Fibroblast of skin of abdomen (primary cell): ENCODE results near the gene AARSD1.
"Not testable (repeated sequence)": the region's sequence is repeated elsewhere in the genome, so short reads cannot be mapped to it uniquely, and the experiment has no call there.

Experiments used
- DNase-seq: peaks from one replicate; pipeline ENCODE4 v3.0.0-alpha.2; 2013

The AARSD1 gene

DNA sequence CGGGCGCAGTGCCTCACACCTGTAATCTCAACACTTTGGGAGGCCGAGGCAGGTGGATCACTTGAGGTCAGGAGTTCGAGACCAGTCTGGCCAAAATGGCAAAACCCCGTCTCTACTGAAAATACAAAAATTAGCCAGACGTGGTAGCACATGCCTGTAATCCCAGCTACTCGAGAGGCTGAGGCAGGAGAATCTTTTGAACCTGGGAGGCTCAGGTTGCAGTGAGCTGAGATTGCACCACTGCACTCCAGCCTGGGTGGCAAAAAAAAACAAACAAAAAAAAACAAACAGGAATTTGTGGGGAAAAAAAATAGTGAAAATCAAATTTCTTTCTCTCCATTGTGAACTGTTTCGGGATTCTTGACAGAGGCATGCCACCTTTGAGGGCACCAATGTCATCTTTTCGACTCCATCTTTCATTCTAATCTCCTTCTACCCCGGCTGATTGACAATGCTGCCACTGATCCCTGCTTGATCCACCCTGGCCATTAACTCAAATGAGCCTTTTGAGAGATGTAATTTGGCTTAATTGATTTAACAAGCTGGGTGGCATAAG, 44.7 kb downstream of the AARSD1 start:
- DNase-seq = not testable (repeated sequence)

DNA sequence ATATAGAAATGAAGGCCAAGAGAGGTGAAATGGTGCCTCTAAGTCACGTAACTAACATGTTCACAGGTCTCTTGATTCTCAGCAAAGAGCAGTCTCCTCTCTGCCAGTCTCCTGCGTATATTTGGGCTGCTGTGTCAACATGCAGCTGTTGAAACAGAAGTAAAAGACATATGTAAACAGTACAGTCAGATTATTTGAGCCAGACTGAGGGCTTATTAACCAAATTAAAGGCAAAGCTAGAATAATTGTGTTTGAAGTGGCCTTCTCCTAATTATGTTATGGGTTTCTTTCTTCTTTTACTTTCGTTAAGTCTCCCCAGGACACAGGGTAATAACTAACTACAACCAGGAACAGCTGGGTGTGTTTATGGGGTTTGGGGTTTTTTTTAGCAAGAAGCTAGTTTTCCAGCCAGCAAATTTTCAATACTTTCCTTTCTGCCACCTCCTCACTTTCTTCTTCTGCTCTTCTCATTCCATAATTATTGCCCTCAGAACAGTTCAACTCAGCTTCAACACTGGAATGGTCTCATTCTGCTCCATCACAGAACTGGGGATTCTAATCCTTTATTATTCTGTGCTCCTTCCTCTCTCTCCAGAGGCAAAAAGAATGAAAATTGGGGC, 45.2 kb downstream of the AARSD1 start:
- no peak for DNase-seq

DNA sequence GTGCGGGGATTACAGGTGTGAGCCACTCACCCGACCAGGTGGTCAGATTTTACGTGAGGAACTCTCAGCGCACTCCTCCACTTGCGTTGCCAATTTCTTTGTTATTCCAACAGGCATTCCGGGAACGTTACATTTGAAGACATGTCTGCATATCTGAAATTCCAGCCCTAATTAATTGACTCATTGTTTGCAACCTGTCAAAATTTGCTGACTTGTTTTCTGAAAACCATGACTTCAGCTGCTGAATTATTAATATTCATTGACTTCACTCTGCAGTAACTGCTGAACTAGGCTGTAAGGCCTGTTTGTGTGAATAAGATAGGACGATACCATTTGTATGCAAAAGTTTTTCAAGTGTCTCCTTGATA, 47.0 kb downstream of the AARSD1 start:
- DNase-seq = peak; percentile 10

DNA sequence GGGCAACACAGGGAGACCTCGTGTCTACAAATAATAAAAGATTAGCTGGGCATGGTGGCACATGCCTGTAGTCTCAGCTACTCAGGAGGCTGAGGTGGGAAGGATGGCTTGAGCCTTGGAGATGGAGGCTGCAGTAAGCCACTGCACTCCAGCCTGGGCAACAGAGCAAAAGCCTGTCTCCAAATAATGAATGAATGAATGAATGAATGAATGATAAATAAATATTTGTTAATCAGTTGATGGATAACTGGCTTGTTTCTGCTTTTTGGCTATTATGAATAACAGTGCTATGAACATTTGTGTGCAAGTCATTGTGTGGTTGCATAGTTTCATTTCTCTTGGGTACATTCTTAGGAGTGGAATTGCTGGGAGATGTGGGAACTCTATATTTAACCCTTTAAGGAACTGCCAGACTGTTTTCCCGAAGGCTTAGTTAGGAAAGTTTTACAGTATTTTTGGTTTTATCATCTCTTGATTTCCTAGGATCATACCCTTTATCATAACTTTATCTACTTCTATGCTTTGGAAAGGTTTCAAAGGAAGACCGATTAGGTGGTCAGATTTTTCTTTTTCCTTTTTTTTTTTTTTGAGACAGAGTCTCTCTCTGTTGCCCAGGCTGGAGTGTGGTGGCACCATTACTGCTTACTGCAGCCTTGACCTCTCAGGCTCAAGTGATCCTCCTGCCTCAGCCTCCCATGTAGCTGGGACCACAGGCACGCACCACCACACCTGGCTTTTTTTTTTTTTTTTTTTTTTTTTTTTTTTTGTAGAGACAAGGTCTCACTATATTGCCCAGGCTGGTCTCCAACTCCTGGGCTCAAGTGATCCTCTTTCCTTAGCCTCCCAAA, 47.6 kb downstream of the AARSD1 start:
- DNase-seq = not testable (repeated sequence)

DNA sequence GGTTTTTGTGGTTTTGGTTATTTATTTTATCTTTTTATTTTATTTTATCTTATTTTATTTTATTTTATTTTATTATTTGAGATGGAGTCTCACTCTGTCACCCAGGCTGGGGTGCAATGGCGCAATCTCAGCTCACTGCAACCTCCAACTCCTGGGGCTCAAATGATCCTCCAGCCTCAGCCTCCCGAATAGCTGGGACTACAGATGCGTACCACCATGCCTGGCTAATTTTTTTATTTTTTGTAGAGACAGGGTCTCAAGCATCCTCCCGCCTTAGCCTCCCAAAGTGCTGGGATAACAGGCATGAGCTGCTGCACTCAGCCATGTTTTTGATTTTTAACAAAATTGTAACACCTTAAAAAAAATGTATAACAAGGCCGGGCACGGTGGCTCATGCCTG, 49.0 kb downstream of the AARSD1 start:
- not testable (repeated sequence) for DNase-seq

DNA sequence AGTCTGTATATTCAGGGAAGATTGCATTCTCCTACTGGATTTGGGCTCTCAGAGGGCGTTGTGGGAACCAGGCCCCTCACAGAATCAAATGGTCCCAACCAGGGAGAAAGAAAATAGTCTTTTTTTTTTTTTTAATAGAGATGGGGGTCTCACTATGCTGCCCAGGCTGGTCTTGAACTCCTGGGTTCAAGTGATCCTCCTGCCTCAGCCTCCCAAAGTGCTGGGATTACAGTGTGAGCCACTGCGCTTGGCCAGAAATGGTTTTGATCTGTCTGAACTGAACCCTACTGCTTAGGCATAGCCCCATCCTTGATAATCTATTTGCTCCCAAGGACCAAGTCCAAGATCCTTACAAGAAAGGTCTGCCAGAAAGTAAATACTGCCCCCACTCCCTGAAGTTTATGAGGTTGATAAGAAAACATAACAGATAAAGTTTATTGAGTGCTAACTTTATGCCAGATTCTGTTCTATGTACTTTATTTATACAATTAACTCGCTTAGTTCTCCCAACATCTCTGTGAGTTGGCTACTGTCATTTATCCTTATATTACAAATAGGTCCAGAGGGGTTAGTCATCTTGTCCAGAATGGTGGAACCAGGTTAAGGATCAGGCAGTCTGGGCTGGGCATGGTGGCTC, 50.2 kb downstream of the AARSD1 start:
- DNase-seq = no peak

DNA sequence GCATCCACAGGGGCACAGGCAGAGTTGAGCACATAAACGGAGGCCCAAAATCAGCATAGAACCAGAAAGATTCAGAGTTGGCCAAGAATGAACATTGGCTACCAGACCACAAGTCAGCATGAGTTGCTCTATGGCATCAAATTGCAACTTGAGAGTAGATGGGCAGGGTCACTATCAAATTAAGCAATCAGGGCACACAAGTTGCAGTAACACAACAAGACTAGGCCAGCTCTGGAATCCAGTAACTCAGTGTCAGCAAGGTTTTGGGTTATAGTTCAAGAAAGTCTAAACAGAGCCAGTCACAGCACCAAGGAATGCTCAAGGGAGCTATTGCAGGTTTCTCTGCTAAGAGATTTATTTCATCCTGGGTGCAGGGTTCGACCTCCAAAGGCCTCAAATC, 50.7 kb downstream of the AARSD1 start:
- DNase-seq = no peak

DNA sequence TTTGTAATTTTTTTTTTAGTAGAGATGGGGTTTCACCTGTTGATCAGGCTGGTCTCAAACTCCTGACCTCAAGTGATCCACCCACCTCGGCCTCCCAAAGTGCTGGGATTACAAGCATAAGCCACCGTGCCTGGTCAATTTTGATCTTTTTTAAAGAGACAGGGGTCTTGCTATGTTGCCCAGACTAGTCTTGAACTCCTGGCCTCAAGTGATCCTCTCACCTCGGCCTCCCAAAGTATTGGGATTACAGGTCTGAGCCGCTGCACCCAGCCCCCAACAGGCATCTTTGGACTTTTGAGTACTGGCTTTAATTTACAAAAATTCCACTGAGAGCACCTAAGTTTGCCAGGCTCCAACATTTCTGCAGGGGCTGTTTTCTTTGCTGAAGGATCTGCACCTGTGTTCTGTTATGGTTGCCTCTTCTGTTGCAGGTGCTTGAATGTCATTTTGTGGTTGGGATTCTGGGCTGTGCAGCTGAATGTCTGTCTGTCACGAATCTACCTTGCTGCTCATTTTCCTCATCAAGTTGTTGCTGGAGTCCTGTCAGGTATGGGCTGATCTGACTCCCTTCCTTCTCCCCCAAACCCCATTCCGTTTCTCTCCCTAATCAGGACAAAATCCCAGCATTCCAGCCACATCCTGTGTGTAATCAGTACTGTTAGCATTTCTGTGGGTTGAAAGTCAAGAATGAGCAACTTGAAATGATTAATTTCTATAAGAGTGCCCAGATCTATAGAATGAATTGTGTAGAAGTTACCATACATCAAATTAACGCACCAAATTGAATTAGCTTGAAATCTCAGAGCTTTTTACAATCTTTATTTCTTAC, 55.2 kb downstream of the AARSD1 start:
- peak; percentile 40 for DNase-seq

DNA sequence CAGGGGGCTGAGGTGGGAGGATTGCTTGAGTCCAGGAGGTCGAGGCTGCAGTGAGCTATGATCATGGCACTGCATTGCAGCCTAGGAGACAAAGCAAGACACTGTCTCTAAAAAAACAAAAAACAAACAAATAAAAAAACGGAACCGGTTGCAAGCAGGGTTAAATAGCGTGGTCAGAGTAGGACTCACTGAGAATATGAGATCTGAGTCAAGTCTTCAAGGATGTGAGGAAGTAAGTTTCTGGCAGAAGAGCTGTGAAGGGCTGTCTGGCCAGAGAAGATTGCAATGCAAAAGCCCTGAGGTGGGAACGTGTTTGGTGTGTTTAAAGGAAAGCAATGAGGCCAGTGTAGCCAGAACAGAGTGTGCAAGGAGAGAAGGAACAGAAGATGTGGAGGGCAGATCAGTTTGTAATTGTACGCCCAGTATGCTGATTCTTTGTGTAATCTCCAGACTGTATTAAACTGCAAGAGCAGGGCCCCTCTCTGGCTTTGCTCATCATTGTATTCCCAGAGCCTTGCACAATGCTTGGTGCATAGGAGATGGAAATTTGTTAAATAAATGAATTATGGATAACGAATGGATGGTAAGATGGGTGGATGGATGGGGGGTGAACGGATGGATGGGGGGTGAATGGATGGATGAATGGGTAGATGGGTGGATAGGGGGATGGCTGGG, 57.3 kb downstream of the AARSD1 start:
- no peak for DNase-seq

DNA sequence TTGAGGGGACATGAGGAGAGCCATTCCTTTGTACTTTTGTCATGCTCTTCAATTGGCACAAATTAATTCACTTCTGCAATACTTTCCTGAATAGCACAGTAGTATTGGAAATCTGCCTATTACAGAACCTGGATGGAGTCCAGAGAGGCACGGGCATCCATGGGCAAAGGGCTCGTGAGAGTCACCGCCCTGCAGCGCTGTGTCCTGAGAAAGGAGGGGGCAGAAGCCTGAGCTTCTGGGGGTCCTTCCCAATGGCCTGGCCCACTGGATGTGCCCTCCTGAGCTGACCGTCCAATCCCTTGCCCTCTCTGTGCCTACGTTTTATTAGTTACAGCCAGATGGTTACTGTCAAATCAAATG, 60.2 kb downstream of the AARSD1 start:
- DNase-seq = no peak

DNA sequence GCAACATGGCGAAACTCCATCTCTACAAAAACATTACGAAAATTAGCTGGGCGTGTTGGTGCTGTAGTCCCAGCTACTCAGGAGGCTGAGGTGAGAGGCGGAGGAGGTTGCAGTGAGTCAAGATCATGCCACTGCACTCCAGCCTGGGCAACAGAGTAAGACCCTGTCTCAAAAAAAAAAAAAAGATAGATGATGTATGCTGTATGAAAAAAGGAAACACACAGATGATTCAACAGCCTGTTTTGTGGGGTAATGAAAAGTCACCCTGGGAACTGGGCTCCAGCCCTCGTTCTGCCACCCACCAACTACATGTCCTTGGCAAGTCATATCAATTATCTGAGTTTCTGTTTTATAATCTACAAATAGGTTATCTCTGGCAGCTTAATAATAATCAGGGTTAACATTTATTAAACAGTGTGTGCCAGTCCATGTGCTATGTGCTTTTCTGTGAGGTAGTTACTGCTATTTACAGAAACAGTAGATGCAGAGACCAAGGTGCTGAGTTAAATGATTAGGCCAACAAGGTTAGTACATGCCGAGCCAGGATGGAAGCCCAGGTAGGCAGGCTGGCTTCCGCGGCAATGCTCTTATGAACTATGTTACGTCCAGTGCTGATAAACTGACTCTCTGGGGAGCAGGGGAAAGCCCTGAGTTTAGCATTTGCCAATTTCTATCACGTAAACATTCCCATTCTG, 62.6 kb downstream of the AARSD1 start:
- DNase-seq = no peak
